ENCODE measurements around the gene SACM1L.
"Not testable (repeated sequence)": the region's sequence is repeated elsewhere in the genome, so short reads cannot be mapped to it uniquely, and the experiment has no call there.

Gene SACM1L

GRCh38 chr3:45690336-45691035, 1.3 kb downstream of the SACM1L start:
- no peak for DNase-seq (ENCODE audit: low read depth in 1 of 2, low spot score in 1 of 2)

- no peak for DNase-seq (ENCODE audit: low read depth in 1 of 2, low spot score in 1 of 2)
These were observed 2.6 kb downstream of the SACM1L start for GRCh38 chr3:45691842-45692241.

GRCh38 chr3:45692866-45693265, 3.7 kb downstream of the SACM1L start:
- DNase-seq (ENCODE audit: low read depth in 1 of 2, low spot score in 1 of 2) = no peak

- DNase-seq (ENCODE audit: low read depth in 1 of 2, low spot score in 1 of 2) = peak in 1 of 2 donors; percentile 36
These were observed 4.8 kb downstream of the SACM1L start for GRCh38 chr3:45693941-45694521.

GRCh38 chr3:45695166-45695565, 6.0 kb downstream of the SACM1L start:
- DNase-seq (ENCODE audit: low read depth in 1 of 2, low spot score in 1 of 2) = not testable (repeated sequence)

- no peak for DNase-seq (ENCODE audit: low read depth in 1 of 2, low spot score in 1 of 2)
These were observed 11.4 kb downstream of the SACM1L start for GRCh38 chr3:45700570-45701073.

- DNase-seq (ENCODE audit: low read depth in 1 of 2, low spot score in 1 of 2) = no peak
These were observed 12.1 kb downstream of the SACM1L start for GRCh38 chr3:45701172-45701867.

- no peak for DNase-seq (ENCODE audit: low read depth in 1 of 2, low spot score in 1 of 2)
These were observed 15.2 kb downstream of the SACM1L start for GRCh38 chr3:45704301-45704943.

GRCh38 chr3:45705839-45706808, 16.9 kb downstream of the SACM1L start:
- no peak for DNase-seq (ENCODE audit: low read depth in 1 of 2, low spot score in 1 of 2)

GRCh38 chr3:45711931-45712330, 22.7 kb downstream of the SACM1L start:
- no peak for DNase-seq (ENCODE audit: low read depth in 1 of 2, low spot score in 1 of 2)

- DNase-seq (ENCODE audit: low read depth in 1 of 2, low spot score in 1 of 2) = no peak
These were observed 23.4 kb downstream of the SACM1L start for GRCh38 chr3:45712434-45713110.

- no peak for DNase-seq (ENCODE audit: low read depth in 1 of 2, low spot score in 1 of 2)
These were observed 26.7 kb downstream of the SACM1L start for GRCh38 chr3:45715945-45716344.

- DNase-seq (ENCODE audit: low read depth in 1 of 2, low spot score in 1 of 2) = no peak
These were observed 27.7 kb downstream of the SACM1L start for GRCh38 chr3:45716790-45717336.

- no peak for DNase-seq (ENCODE audit: low read depth in 1 of 2, low spot score in 1 of 2)
These were observed 30.7 kb downstream of the SACM1L start for GRCh38 chr3:45719655-45720487.

- DNase-seq (ENCODE audit: low read depth in 1 of 2, low spot score in 1 of 2) = no peak
These were observed 35.7 kb downstream of the SACM1L start for GRCh38 chr3:45724911-45725310.

- no peak for DNase-seq (ENCODE audit: low read depth in 1 of 2, low spot score in 1 of 2)
These were observed 40.4 kb downstream of the SACM1L start for GRCh38 chr3:45729614-45730013.

GRCh38 chr3:45730409-45731154, 41.4 kb downstream of the SACM1L start:
- DNase-seq (ENCODE audit: low read depth in 1 of 2, low spot score in 1 of 2) = no peak

- no peak for DNase-seq (ENCODE audit: low read depth in 1 of 2, low spot score in 1 of 2)
These were observed 47.5 kb downstream of the SACM1L start for GRCh38 chr3:45736707-45737106.
